DMS114 treated with DMSO at 0.1 percent for 48 hours (cell line): Measurements from ENCODE around the gene AGBL4.
A peak's percentile ranks its signal among the peaks of the same experiment; 100 is the strongest.

ENCODE experiments used
- DNase-seq: peaks from one replicate; lab custom pipeline; 2025; ENCODE audit not compliant: unreplicated experiment; lab: John Stamatoyannopoulos, UW

AGBL4 gene

GRCh38 chr1:48916130-48917069 is 1107.4 kb downstream of the AGBL4 start:
- peak; percentile 65 for DNase-seq

GRCh38 chr1:48908606-48909005 is 1115.1 kb downstream of the AGBL4 start:
- DNase-seq, result no peak

GRCh38 chr1:48906729-48907128 is 1117.0 kb downstream of the AGBL4 start:
- no peak for DNase-seq

GRCh38 chr1:48906164-48906563 is 1117.6 kb downstream of the AGBL4 start:
- DNase-seq, result no peak

- no peak for DNase-seq
These were observed 1120.5 kb downstream of the AGBL4 start for GRCh38 chr1:48903291-48903690.

GRCh38 chr1:48898894-48899293 is 1124.9 kb downstream of the AGBL4 start:
- no peak for DNase-seq

- DNase-seq, result no peak
These were observed 1134.1 kb downstream of the AGBL4 start for GRCh38 chr1:48889615-48890014.

- DNase-seq, result no peak
These were observed 1134.7 kb downstream of the AGBL4 start for GRCh38 chr1:48889082-48889481.

- DNase-seq, result no peak
These were observed 1136.0 kb downstream of the AGBL4 start for GRCh38 chr1:48887796-48888195.

- DNase-seq, result no peak
These were observed 1141.7 kb downstream of the AGBL4 start for GRCh38 chr1:48882020-48882419.

- DNase-seq, result no peak
These were observed 1145.4 kb downstream of the AGBL4 start for GRCh38 chr1:48878191-48878940.

GRCh38 chr1:48876330-48876785 is 1147.4 kb downstream of the AGBL4 start:
- no peak for DNase-seq

GRCh38 chr1:48875552-48876329 is 1148.0 kb downstream of the AGBL4 start:
- DNase-seq, result no peak

GRCh38 chr1:48873944-48874343 is 1149.8 kb downstream of the AGBL4 start:
- DNase-seq, result no peak

GRCh38 chr1:48870596-48870995 is 1153.2 kb downstream of the AGBL4 start:
- no peak for DNase-seq

- no peak for DNase-seq
These were observed 1154.4 kb downstream of the AGBL4 start for GRCh38 chr1:48869116-48869893.

GRCh38 chr1:48864913-48865312 is 1158.8 kb downstream of the AGBL4 start:
- no peak for DNase-seq

GRCh38 chr1:48859456-48859855 is 1164.3 kb downstream of the AGBL4 start:
- no peak for DNase-seq

GRCh38 chr1:48858200-48858920 is 1165.4 kb downstream of the AGBL4 start:
- DNase-seq, result no peak

- DNase-seq, result no peak
These were observed 1170.7 kb downstream of the AGBL4 start for GRCh38 chr1:48853006-48853405.
